RWPE1 (cell line): ENCODE measurements around the gene FAM222A.

Source experiments
- CTCF ChIA-PET: fragments of 350-600 bp; sonication (Branson Sonifier 250); formaldehyde crosslinking; extraction: SDS; loops from one replicate; lab custom pipeline; 2021; lab: Yijun Ruan, JAX
- POLR2A ChIA-PET: fragments of 400-600 bp; formaldehyde crosslinking; extraction: SDS; loops from one replicate; lab custom pipeline; 2020; ENCODE audit warnings: antibody characterized with exemption; ENCODE audit not compliant: low non-redundant PET; lab: Yijun Ruan, JAX
- DNase-seq: peaks from one replicate; pipeline ENCODE4 v3.0.0; 2012; ENCODE audit warnings: low spot score
- H3K27ac ChIP-seq: fragments of 450-650 bp; 2 replicates; pipeline ENCODE4 v1.5.1; 2017
- CTCF ChIP-seq: fragments of 450-650 bp; conservative IDR thresholded peaks from 2 replicates; pipeline ENCODE4 v1.5.1; 2017; ENCODE audit warnings: low read depth, mild to moderate bottlenecking

Gene FAM222A

GRCh38 chr12:109728921-109729320, 15.3 kb downstream of the FAM222A start:
- TF ChIP-seq CTCF: no peak
- ChIA-PET POLR2A (no interaction called here), CTCF (interaction anchor here (1.3 kb wide), 1 partner anchor 12 kb away, joined by 4 read pairs; no protein-coding TSS in a partner anchor)

GRCh38 chr12:109729371-109729781, 15.8 kb downstream of the FAM222A start:
- CTCF ChIA-PET: no interaction called here
- no peak for TF ChIP-seq CTCF
- POLR2A ChIA-PET: no interaction called here
- no peak for DNase-seq
- no peak overlapping the region for H3K27ac ChIP-seq

More at GRCh38 chr12:109728921-109729320, 15.3 kb downstream of the FAM222A start:
- DNase-seq: no peak
- H3K27ac ChIP-seq: no peak overlapping the region

GRCh38 chr12:109729801-109730200, 16.2 kb downstream of the FAM222A start:
- TF ChIP-seq CTCF: no peak
- ChIA-PET CTCF (no interaction called here), POLR2A (no interaction called here)
- no peak for DNase-seq
- H3K27ac ChIP-seq: no peak overlapping the region

GRCh38 chr12:109730306-109731145, 16.9 kb downstream of the FAM222A start:
- ChIA-PET CTCF (no interaction called here), POLR2A (no interaction called here)
- DNase-seq: no peak
- no peak for TF ChIP-seq CTCF
- no peak overlapping the region for H3K27ac ChIP-seq

GRCh38 chr12:109731231-109731731, 17.7 kb downstream of the FAM222A start:
- DNase-seq: no peak
- no peak overlapping the region for H3K27ac ChIP-seq
- CTCF ChIA-PET: no interaction called here
- TF ChIP-seq CTCF: no peak
- POLR2A ChIA-PET: no interaction called here

GRCh38 chr12:109731806-109732205, 18.2 kb downstream of the FAM222A start:
- H3K27ac ChIP-seq: no peak overlapping the region
- ChIA-PET CTCF (interaction anchor here (0.7 kb wide), 1 partner anchor 23 kb away, joined by 3 read pairs; no protein-coding TSS in a partner anchor), POLR2A (no interaction called here)
- TF ChIP-seq CTCF: no peak
- DNase-seq: no peak
